Measurements from ENCODE around the gene EYA3. TPM values are rescaled to one million over a fixed set of nuclear protein-coding genes. Genes with fewer than 3 reads are reported as not detected.

Gene EYA3
- total and polyA plus RNA-seq, 10 of the 15 experiments (the other 5 are each of a cell fraction or from before 2014, with no cell fraction given), result 13.0 to 46.6 (median 23.4) TPM

- TF ChIP-seq KDM1A (IDR thresholded peaks at IDR 0.05; ENCODE audit: borderline replicate concordance) (no peak), ETV6 (conservative IDR thresholded peaks at IDR 0.05 in 1 of 2, IDR thresholded peaks at IDR 0.05 in 1 of 2; ENCODE audit: borderline replicate concordance in 1 of 2, low read depth in 1 of 2) (peak in 1 of 2 experiments; percentile 58; a peak in 1 of 4 replicates), GABPA (IDR thresholded peaks at IDR 0.05; ENCODE audit: low read depth) (no peak), JUND (IDR thresholded peaks at IDR 0.05; ENCODE audit: low read depth, low read length) (no peak), SMARCA5 (IDR thresholded peaks at IDR 0.05) (no peak), SPI1 (IDR thresholded peaks at IDR 0.05; ENCODE audit: borderline replicate concordance, insufficient read depth, low read depth, low read length) (peak; percentile 99)
Measured at GRCh38 chr1:28127617-28128257, 39.3 kb upstream of the EYA3 start (continued).

GRCh38 chr1:28126783-28127490 lies 38.5 kb upstream of the EYA3 start:
- H3K4me2 ChIP-seq (ENCODE audit: control insufficient read depth, insufficient read depth), result peak overlapping the region; percentile 17; the same call in 1 of the 2 replicates
- no peaks in the 10 kb centered on the region for H3K36me3 ChIP-seq (ENCODE audit: control insufficient read depth in 2 of 2, insufficient read depth in 2 of 2, low read length in 1 of 2)
- H3K27ac ChIP-seq (ENCODE audit: control insufficient read depth, insufficient read depth), result no peak overlapping the region
- no TSS peak for BruUV-seq (replicated peaks)
- H3K79me2 ChIP-seq (ENCODE audit: control insufficient read depth, insufficient read depth, low read length), result no peaks in the 10 kb centered on the region
- RAD21 ChIA-PET (ENCODE audit: unreplicated experiment), result interaction anchor here (0.8 to 1.8 kb wide), 11 partner anchors 9 to 82 kb away, joined by 3 to 7 read pairs (median 4); no protein-coding TSS in a partner anchor
- SMC1A ChIA-PET (ENCODE audit: uncharacterized antibody, unreplicated experiment), result interaction anchor here (0.6 to 8.3 kb wide), 11 partner anchors 8 to 71 kb away, joined by 3 to 41 read pairs (median 7); partner anchors contain the start of gene PTAFR
- POLR2A ChIA-PET, result interaction anchor here (1.0 to 2.0 kb wide), 8 partner anchors 9 to 21 kb away, joined by 4 to 6 read pairs (median 4); no protein-coding TSS in a partner anchor
- peaks cover 35% of the 10 kb centered on the region for H3K4me1 ChIP-seq (ENCODE audit: control insufficient read depth, insufficient read depth, low read length)
- H3K9ac ChIP-seq (ENCODE audit: control insufficient read depth, insufficient read depth, low read length), result no peak overlapping the region
- FAIRE-seq (no peak), ATAC-seq (no peak), DNase-seq (ENCODE audit: low read depth, low spot score) (no peak)
- intact Hi-C loops (cut with micrococcal nuclease; ENCODE audit: unreplicated experiment) (no loop called here), in situ Hi-C loops (cut with MboI) (no loop called here)
- H3K27me3 ChIP-seq (replicated peaks in 1 of 2; ENCODE audit: control insufficient read depth in 2 of 2, insufficient read depth in 2 of 2, low read length in 1 of 2), result no peaks in the 10 kb centered on the region
- TF ChIP-seq MTA3 (IDR thresholded peaks at IDR 0.05; ENCODE audit: borderline replicate concordance, low read length), result 0 out of 2 replicates have a peak, but pooled peaks have one; percentile 7
- TF ChIP-seq KLF5 (IDR thresholded peaks at IDR 0.05; ENCODE audit: partially characterized antibody), result no peak
- H3K4me3 ChIP-seq, result no peak overlapping the region
- no peaks in the 10 kb centered on the region for H4K20me1 ChIP-seq (ENCODE audit: control insufficient read depth, insufficient read depth)
- no peaks in the 10 kb centered on the region for H3K9me3 ChIP-seq (replicated peaks; ENCODE audit: control insufficient read depth, insufficient read depth, low read length)
- 49% methylated on average over 5 of the region's 5 CpGs for WGBS (ENCODE audit: insufficient coverage, insufficient replicate concordance, low lambda C conversion rate, missing lambda C conversion rate)
- CTCF ChIA-PET, result interaction anchor here (0.8 to 2.2 kb wide), 6 partner anchors 8 to 82 kb away, joined by 3 to 7 read pairs (median 5); no protein-coding TSS in a partner anchor
- H2AFZ ChIP-seq (ENCODE audit: control insufficient read depth, low read depth, low read length), result no peak overlapping the region
